NCI-H2196 treated with DMSO at 0.1 percent for 48 hours (cell line): Measurements from ENCODE around the gene EBF3.

Source experiments
- DNase-seq: peaks from one replicate; lab custom pipeline; 2025; ENCODE audit not compliant: unreplicated experiment; lab: John Stamatoyannopoulos, UW

Gene EBF3

GRCh38 chr10:129972145-129972965, 8.3 kb upstream of the EBF3 start:
- no peak for DNase-seq

GRCh38 chr10:129971381-129972144, 7.5 kb upstream of the EBF3 start:
- no peak for DNase-seq

GRCh38 chr10:129970465-129971364, 6.6 kb upstream of the EBF3 start:
- no peak for DNase-seq

- no peak for DNase-seq
Measured at GRCh38 chr10:129969911-129970464, 5.9 kb upstream of the EBF3 start.

- DNase-seq: no peak
Measured at GRCh38 chr10:129969184-129969910, 5.3 kb upstream of the EBF3 start.

GRCh38 chr10:129968853-129969183, 4.7 kb upstream of the EBF3 start:
- no peak for DNase-seq

GRCh38 chr10:129968020-129968852, 4.2 kb upstream of the EBF3 start:
- no peak for DNase-seq

- no peak for DNase-seq
Measured at GRCh38 chr10:129967579-129968019, 3.5 kb upstream of the EBF3 start.

GRCh38 chr10:129966889-129967578, 3.0 kb upstream of the EBF3 start:
- DNase-seq: no peak

GRCh38 chr10:129966370-129966888, 2.4 kb upstream of the EBF3 start:
- no peak for DNase-seq

GRCh38 chr10:129965959-129966358, 1.9 kb upstream of the EBF3 start:
- DNase-seq: no peak

GRCh38 chr10:129965425-129965808, 1.3 kb upstream of the EBF3 start:
- DNase-seq: no peak

- no peak for DNase-seq
Measured at GRCh38 chr10:129964611-129965424, 744 bp upstream of the EBF3 start.

- DNase-seq: no peak
Measured at GRCh38 chr10:129962872-129963640, 1.0 kb downstream of the EBF3 start.

- no peak for DNase-seq
Measured at GRCh38 chr10:129962031-129962871, 1.8 kb downstream of the EBF3 start.

- no peak for DNase-seq
Measured at GRCh38 chr10:129961157-129961701, 2.8 kb downstream of the EBF3 start.
